Colonic mucosa (tissue), 4 donors: ENCODE results near the gene MACROD2. TPM values are rescaled to one million over a fixed set of nuclear protein-coding genes. Genes with fewer than 3 reads are reported as not detected.

Source experiments
- DNase-seq: peaks from one replicate; pipeline ENCODE4 v3.0.0-alpha.2; 2020
- H3K27ac ChIP-seq: fragments of 200-600 bp; one replicate; pipeline ENCODE4 v1.8.0; 2021
- H3K27me3 ChIP-seq: fragments of 200-600 bp; one replicate; pipeline ENCODE4 v1.8.0; 2021
- H3K36me3 ChIP-seq: fragments of 200-600 bp; one replicate; pipeline ENCODE4 v1.8.0; 2021
- H3K4me1 ChIP-seq: fragments of 200-600 bp; one replicate; pipeline ENCODE4 v1.8.0; 2021; ENCODE audit warnings: mild to moderate bottlenecking
- H3K4me3 ChIP-seq: fragments of 200-600 bp; one replicate; pipeline ENCODE4 v1.8.0; 2021
- H3K9ac ChIP-seq, 2 donors: one replicate each; pipeline ENCODE4 v1.7.0; 2013; ENCODE audit warnings: control low read depth in 2 of 2, low read depth in 2 of 2, low read length in 2 of 2
- H3K9me3 ChIP-seq: fragments of 200-600 bp; one replicate; pipeline ENCODE4 v1.8.0; 2021
- CTCF ChIP-seq: fragments of 200-600 bp; IDR thresholded peaks from one replicate; pipeline ENCODE4 v1.8.0; 2022; ENCODE audit warnings: antibody characterized with exemption, mild to moderate bottlenecking
- intact Hi-C: fragments of 100-400 bp; cut with DNase I; formaldehyde crosslinking; loops from one replicate; pipeline ENCODE4 v1.14.1; 2022
- total RNA-seq, 2 donors: library from RNA; stranded (reverse); fragmentation: NEBNext Ultra II Directional in 1 of 2; extraction: Animal tissue kit (Norgen Biotek cat#: 25700) in 1 of 2; gene quantifications; one replicate each; pipeline ENCODE4 v1.2.1, GENCODE V29; 2021
- donor health status: healthy.
- donor health status: DM: no; HTN: no; CAD: no.
- donor health status: DM: no; HTN: no; CAD: no.

The MACROD2 gene
- total RNA-seq, 2 donors from 2014 or later = 3.2 to 3.3 TPM

GRCh38 chr20:15387228-15387627 lies 1391.9 kb downstream of the MACROD2 start:
- H3K27me3 ChIP-seq = no peaks in the 10 kb centered on the region
- no peaks in the 10 kb centered on the region for H3K9me3 ChIP-seq
- no peak overlapping the region for H3K4me3 ChIP-seq
- no peaks in the 10 kb centered on the region for H3K36me3 ChIP-seq
- no peak for DNase-seq
- intact Hi-C loops = no loop called here
- no peak overlapping the region for H3K27ac ChIP-seq
- H3K4me1 ChIP-seq = no peaks in the 10 kb centered on the region
- TF ChIP-seq CTCF = no peak
- H3K9ac ChIP-seq = no peak overlapping the region

GRCh38 chr20:15395457-15395856 lies 1400.1 kb downstream of the MACROD2 start:
- no peak for TF ChIP-seq CTCF
- H3K4me3 ChIP-seq = no peak overlapping the region
- H3K9ac ChIP-seq = no peak overlapping the region
- no peak overlapping the region for H3K27ac ChIP-seq
- no peaks in the 10 kb centered on the region for H3K4me1 ChIP-seq
- DNase-seq = no peak
- no peaks in the 10 kb centered on the region for H3K36me3 ChIP-seq
- no peaks in the 10 kb centered on the region for H3K27me3 ChIP-seq
- intact Hi-C loops = no loop called here
- no peaks in the 10 kb centered on the region for H3K9me3 ChIP-seq

- Histone ChIP-seq H3K4me3 (no peak overlapping the region), H3K4me1 (no peaks in the 10 kb centered on the region), H3K27me3 (no peaks in the 10 kb centered on the region), H3K27ac (no peak overlapping the region), H3K9me3 (no peaks in the 10 kb centered on the region), H3K9ac (no peak overlapping the region), H3K36me3 (no peaks in the 10 kb centered on the region)
- intact Hi-C loops = no loop called here
- TF ChIP-seq CTCF = no peak
- DNase-seq = no peak
Measured at GRCh38 chr20:15396026-15396425, 1400.7 kb downstream of the MACROD2 start.

- Histone ChIP-seq H3K9ac (no peak overlapping the region), H3K4me1 (no peaks in the 10 kb centered on the region), H3K36me3 (no peaks in the 10 kb centered on the region), H3K4me3 (no peak overlapping the region), H3K27ac (no peak overlapping the region), H3K9me3 (no peaks in the 10 kb centered on the region), H3K27me3 (no peaks in the 10 kb centered on the region)
- DNase-seq = no peak
- intact Hi-C loops = no loop called here
- TF ChIP-seq CTCF = no peak
Measured at GRCh38 chr20:15396900-15397299, 1401.6 kb downstream of the MACROD2 start.

- DNase-seq = no peak
- Histone ChIP-seq H3K27me3 (no peaks in the 10 kb centered on the region), H3K36me3 (no peaks in the 10 kb centered on the region), H3K4me3 (no peak overlapping the region), H3K9ac (no peak overlapping the region), H3K4me1 (no peaks in the 10 kb centered on the region), H3K9me3 (no peaks in the 10 kb centered on the region), H3K27ac (no peak overlapping the region)
- intact Hi-C loops = no loop called here
- TF ChIP-seq CTCF = no peak
Measured at GRCh38 chr20:15399781-15400180, 1404.5 kb downstream of the MACROD2 start.

GRCh38 chr20:15406072-15406471 lies 1410.8 kb downstream of the MACROD2 start:
- DNase-seq = no peak
- Histone ChIP-seq H3K4me1 (no peaks in the 10 kb centered on the region), H3K36me3 (no peaks in the 10 kb centered on the region), H3K4me3 (no peak overlapping the region), H3K27me3 (no peaks in the 10 kb centered on the region), H3K9ac (no peak overlapping the region), H3K9me3 (no peaks in the 10 kb centered on the region), H3K27ac (no peak overlapping the region)
- TF ChIP-seq CTCF = no peak
- intact Hi-C loops = no loop called here
